WTC11 (cell line): ENCODE results near the gene NDUFB1. TPM values are rescaled to one million over a fixed set of nuclear protein-coding genes. Genes with fewer than 3 reads are reported as not detected.

Source experiments
- ATAC-seq: fragments of 200-7000 bp; cut with Tn5 transposase; 2 replicates; pipeline ENCODE4 v1.10.0; 2021; ENCODE audit warnings: mild to moderate bottlenecking, moderate library complexity
- CTCF ChIA-PET: fragments of 300-600 bp; sonication (Branson Sonifier 250); formaldehyde crosslinking; loops from one replicate; lab custom pipeline; 2021; ENCODE audit warnings: antibody characterized with exemption; lab: Charles Lee
- POLR2A ChIA-PET: fragments of 350-600 bp; sonication (Branson Sonifier 250); formaldehyde crosslinking; loops from one replicate; lab custom pipeline; 2021; ENCODE audit warnings: antibody characterized with exemption; lab: Charles Lee
- DNase-seq: peaks from one replicate; pipeline ENCODE4 v3.0.0; 2021; ENCODE audit warnings: low spot score
- H3K27ac Mint-ChIP-seq: 2 replicates; pipeline ENCODE4 v1.8.0; 2021; ENCODE audit warnings: mixed read lengths
- H3K27me3 Mint-ChIP-seq: 2 replicates; pipeline ENCODE4 v1.8.0; 2021; ENCODE audit warnings: low read depth, mild to moderate bottlenecking, moderate library complexity, mixed read lengths
- H3K36me3 Mint-ChIP-seq: 2 replicates; pipeline ENCODE4 v1.8.0; 2021; ENCODE audit warnings: mixed read lengths
- H3K4me1 Mint-ChIP-seq: 2 replicates; pipeline ENCODE4 v1.8.0; 2022; ENCODE audit warnings: mixed read lengths
- H3K4me3 Mint-ChIP-seq: 2 replicates; pipeline ENCODE4 v1.8.0; 2021; ENCODE audit warnings: mild to moderate bottlenecking, moderate library complexity, mixed read lengths
- H3K9me3 Mint-ChIP-seq: 2 replicates; pipeline ENCODE4 v1.8.0; 2021; ENCODE audit warnings: mixed read lengths
- AFF4 ChIP-seq: sonication (generic); formaldehyde crosslinking; IDR thresholded peaks from 2 replicates; pipeline ENCODE4 v1.8.1; 2023; ENCODE audit warnings: mild to moderate bottlenecking, missing genetic modification reagents, borderline replicate concordance
- CDX4 ChIP-seq: fragments of 250-450 bp; sonication (Bioruptor Pico); IDR thresholded peaks from 2 replicates; pipeline ENCODE4 v1.9.0; 2021; ENCODE audit warnings: moderate library complexity, mild to moderate bottlenecking, inconsistent platforms, borderline replicate concordance
- CREM ChIP-seq: sonication (generic); formaldehyde crosslinking; IDR thresholded peaks from 2 replicates; pipeline ENCODE4 v1.8.1; 2022; ENCODE audit warnings: mild to moderate bottlenecking, missing genetic modification reagents, moderate library complexity
- FOXJ3 ChIP-seq: sonication (generic); formaldehyde crosslinking; IDR thresholded peaks from 2 replicates; pipeline ENCODE4 v1.9.0; 2021; ENCODE audit warnings: missing genetic modification reagents, mild to moderate bottlenecking, borderline replicate concordance
- GTF2I ChIP-seq: fragments of 250-450 bp; sonication (Bioruptor Pico); conservative IDR thresholded peaks from 2 replicates; pipeline ENCODE4 v1.4.0; 2021; ENCODE audit warnings: mild to moderate bottlenecking
- HMGA2 ChIP-seq: fragments of 250-450 bp; sonication (Bioruptor Pico); IDR thresholded peaks from 2 replicates; pipeline ENCODE4 v1.4.0; 2021; ENCODE audit warnings: mild to moderate bottlenecking, moderate library complexity
- KAT7 ChIP-seq: sonication (generic); formaldehyde crosslinking; IDR thresholded peaks from 2 replicates; pipeline ENCODE4 v1.8.1; 2023; ENCODE audit warnings: missing genetic modification reagents, mild to moderate bottlenecking, borderline replicate concordance
- SMAD4 ChIP-seq: sonication (generic); formaldehyde crosslinking; IDR thresholded peaks from 2 replicates; pipeline ENCODE4 v1.8.0; 2022; ENCODE audit warnings: mild to moderate bottlenecking, missing genetic modification reagents
- SOX15 ChIP-seq: fragments of 250-450 bp; sonication (Bioruptor Pico); IDR thresholded peaks from 2 replicates; pipeline ENCODE4 v1.9.0; 2021; ENCODE audit warnings: mild to moderate bottlenecking
- ZNF138 ChIP-seq: sonication (generic); formaldehyde crosslinking; conservative IDR thresholded peaks from 2 replicates; pipeline ENCODE4 v1.8.1; 2022; ENCODE audit warnings: mild to moderate bottlenecking, moderate library complexity, missing genetic modification reagents
- ZNF219 ChIP-seq: sonication (generic); formaldehyde crosslinking; IDR thresholded peaks from 2 replicates; pipeline ENCODE4 v1.8.0; 2023; ENCODE audit warnings: missing genetic modification reagents, mild to moderate bottlenecking, borderline replicate concordance
- ZNF317 ChIP-seq: sonication (generic); formaldehyde crosslinking; IDR thresholded peaks from 2 replicates; pipeline ENCODE4 v1.8.1; 2023; ENCODE audit warnings: low read depth, mild to moderate bottlenecking, moderate library complexity, missing genetic modification reagents, borderline replicate concordance
- ZNF416 ChIP-seq: fragments of 250-450 bp; sonication (Bioruptor Pico); IDR thresholded peaks from 2 replicates; pipeline ENCODE4 v1.9.0; 2021; ENCODE audit warnings: mild to moderate bottlenecking, inconsistent platforms
- total RNA-seq: library from RNA; stranded (reverse); gene quantifications from 3 replicates; pipeline ENCODE4 v1.2.3, GENCODE V29; 2021
- TF ChIP-seq, protein P1 (sequence below): sonication (generic); formaldehyde crosslinking; IDR thresholded peaks from 2 replicates; pipeline ENCODE4 v1.8.1; 2023; ENCODE audit warnings: mild to moderate bottlenecking, moderate library complexity, missing genetic modification reagents
- TF ChIP-seq, protein P2 (sequence below): sonication (generic); formaldehyde crosslinking; conservative IDR thresholded peaks from 2 replicates; pipeline ENCODE4 v1.8.1; 2023; ENCODE audit warnings: mild to moderate bottlenecking, low read depth, missing genetic modification reagents, moderate library complexity
- TF ChIP-seq, protein P3 (sequence below): fragments of 250-450 bp; sonication (Bioruptor Pico); IDR thresholded peaks from 2 replicates; pipeline ENCODE4 v1.9.0; 2021; ENCODE audit warnings: mild to moderate bottlenecking
- TF ChIP-seq, protein P4 (sequence below): sonication (generic); formaldehyde crosslinking; IDR thresholded peaks from 2 replicates; pipeline ENCODE4 v1.8.1; 2023; ENCODE audit warnings: mild to moderate bottlenecking, missing genetic modification reagents

Gene NDUFB1
- total RNA-seq, 1 experiment from 2014 or later: 114 TPM

GRCh38 chr14:92121670-92122350 lies at the start of gene NDUFB1, which contains the start of gene CPSF2 (continued):
- no peak for TF ChIP-seq AFF4 (CRISPR knock-in tag)
- TF ChIP-seq, protein P1, sequence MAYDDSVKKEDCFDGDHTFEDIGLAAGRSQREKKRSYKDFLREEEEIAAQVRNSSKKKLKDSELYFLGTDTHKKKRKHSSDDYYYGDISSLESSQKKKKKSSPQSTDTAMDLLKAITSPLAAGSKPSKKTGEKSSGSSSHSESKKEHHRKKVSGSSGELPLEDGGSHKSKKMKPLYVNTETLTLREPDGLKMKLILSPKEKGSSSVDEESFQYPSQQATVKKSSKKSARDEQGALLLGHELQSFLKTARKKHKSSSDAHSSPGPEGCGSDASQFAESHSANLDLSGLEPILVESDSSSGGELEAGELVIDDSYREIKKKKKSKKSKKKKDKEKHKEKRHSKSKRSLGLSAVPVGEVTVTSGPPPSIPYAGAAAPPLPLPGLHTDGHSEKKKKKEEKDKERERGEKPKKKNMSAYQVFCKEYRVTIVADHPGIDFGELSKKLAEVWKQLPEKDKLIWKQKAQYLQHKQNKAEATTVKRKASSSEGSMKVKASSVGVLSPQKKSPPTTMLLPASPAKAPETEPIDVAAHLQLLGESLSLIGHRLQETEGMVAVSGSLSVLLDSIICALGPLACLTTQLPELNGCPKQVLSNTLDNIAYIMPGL (CRISPR knock-in tag): peak; percentile 77; the same call in 1 of the 2 replicates

GRCh38 chr14:92164958-92165357 lies 43.5 kb upstream of the NDUFB1 start:
- ATAC-seq: no peak
- ChIA-PET POLR2A (no interaction called here), CTCF (no interaction called here)
- TF ChIP-seq, protein P2, sequence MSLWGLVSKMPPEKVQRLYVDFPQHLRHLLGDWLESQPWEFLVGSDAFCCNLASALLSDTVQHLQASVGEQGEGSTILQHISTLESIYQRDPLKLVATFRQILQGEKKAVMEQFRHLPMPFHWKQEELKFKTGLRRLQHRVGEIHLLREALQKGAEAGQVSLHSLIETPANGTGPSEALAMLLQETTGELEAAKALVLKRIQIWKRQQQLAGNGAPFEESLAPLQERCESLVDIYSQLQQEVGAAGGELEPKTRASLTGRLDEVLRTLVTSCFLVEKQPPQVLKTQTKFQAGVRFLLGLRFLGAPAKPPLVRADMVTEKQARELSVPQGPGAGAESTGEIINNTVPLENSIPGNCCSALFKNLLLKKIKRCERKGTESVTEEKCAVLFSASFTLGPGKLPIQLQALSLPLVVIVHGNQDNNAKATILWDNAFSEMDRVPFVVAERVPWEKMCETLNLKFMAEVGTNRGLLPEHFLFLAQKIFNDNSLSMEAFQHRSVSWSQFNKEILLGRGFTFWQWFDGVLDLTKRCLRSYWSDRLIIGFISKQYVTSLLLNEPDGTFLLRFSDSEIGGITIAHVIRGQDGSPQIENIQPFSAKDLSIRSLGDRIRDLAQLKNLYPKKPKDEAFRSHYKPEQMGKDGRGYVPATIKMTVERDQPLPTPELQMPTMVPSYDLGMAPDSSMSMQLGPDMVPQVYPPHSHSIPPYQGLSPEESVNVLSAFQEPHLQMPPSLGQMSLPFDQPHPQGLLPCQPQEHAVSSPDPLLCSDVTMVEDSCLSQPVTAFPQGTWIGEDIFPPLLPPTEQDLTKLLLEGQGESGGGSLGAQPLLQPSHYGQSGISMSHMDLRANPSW (CRISPR knock-in tag): no peak
- TF ChIP-seq, protein P3, sequence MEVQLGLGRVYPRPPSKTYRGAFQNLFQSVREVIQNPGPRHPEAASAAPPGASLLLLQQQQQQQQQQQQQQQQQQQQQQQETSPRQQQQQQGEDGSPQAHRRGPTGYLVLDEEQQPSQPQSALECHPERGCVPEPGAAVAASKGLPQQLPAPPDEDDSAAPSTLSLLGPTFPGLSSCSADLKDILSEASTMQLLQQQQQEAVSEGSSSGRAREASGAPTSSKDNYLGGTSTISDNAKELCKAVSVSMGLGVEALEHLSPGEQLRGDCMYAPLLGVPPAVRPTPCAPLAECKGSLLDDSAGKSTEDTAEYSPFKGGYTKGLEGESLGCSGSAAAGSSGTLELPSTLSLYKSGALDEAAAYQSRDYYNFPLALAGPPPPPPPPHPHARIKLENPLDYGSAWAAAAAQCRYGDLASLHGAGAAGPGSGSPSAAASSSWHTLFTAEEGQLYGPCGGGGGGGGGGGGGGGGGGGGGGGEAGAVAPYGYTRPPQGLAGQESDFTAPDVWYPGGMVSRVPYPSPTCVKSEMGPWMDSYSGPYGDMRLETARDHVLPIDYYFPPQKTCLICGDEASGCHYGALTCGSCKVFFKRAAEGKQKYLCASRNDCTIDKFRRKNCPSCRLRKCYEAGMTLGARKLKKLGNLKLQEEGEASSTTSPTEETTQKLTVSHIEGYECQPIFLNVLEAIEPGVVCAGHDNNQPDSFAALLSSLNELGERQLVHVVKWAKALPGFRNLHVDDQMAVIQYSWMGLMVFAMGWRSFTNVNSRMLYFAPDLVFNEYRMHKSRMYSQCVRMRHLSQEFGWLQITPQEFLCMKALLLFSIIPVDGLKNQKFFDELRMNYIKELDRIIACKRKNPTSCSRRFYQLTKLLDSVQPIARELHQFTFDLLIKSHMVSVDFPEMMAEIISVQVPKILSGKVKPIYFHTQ (CRISPR knock-in tag): no peak
- TF ChIP-seq GTF2I (no peak), SMAD4 (CRISPR knock-in tag) (no peak), ZNF317 (CRISPR knock-in tag) (no peak), HMGA2 (CRISPR knock-in tag) (no peak), SOX15 (CRISPR knock-in tag) (no peak), ZNF138 (no peak), KAT7 (CRISPR knock-in tag) (no peak), FOXJ3 (CRISPR knock-in tag) (no peak), CDX4 (CRISPR knock-in tag) (no peak), ZNF219 (CRISPR knock-in tag) (no peak), ZNF416 (no peak), CREM (CRISPR knock-in tag) (no peak)
- TF ChIP-seq, protein P4, sequence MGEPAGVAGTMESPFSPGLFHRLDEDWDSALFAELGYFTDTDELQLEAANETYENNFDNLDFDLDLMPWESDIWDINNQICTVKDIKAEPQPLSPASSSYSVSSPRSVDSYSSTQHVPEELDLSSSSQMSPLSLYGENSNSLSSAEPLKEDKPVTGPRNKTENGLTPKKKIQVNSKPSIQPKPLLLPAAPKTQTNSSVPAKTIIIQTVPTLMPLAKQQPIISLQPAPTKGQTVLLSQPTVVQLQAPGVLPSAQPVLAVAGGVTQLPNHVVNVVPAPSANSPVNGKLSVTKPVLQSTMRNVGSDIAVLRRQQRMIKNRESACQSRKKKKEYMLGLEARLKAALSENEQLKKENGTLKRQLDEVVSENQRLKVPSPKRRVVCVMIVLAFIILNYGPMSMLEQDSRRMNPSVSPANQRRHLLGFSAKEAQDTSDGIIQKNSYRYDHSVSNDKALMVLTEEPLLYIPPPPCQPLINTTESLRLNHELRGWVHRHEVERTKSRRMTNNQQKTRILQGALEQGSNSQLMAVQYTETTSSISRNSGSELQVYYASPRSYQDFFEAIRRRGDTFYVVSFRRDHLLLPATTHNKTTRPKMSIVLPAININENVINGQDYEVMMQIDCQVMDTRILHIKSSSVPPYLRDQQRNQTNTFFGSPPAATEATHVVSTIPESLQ (CRISPR knock-in tag): no peak
- Mint-ChIP-seq H3K36me3 (peaks cover 73% of the 10 kb centered on the region), H3K4me1 (no peaks in the 10 kb centered on the region), H3K27ac (no peak overlapping the region), H3K9me3 (peaks cover 30% of the 10 kb centered on the region), H3K27me3 (no peaks in the 10 kb centered on the region), H3K4me3 (no peak overlapping the region)
- DNase-seq: no peak
